Astrocyte of the cerebellum (primary cell): ENCODE results near the gene ADSL.
A peak's percentile ranks its signal among the peaks of the same experiment; 100 is the strongest.

Experiments
- DNase-seq: peaks from one replicate; pipeline ENCODE4 v3.0.0-alpha.2; 2011; ENCODE audit warnings: low read depth
- H3K4me3 ChIP-seq: 2 replicates; pipeline ENCODE4 v1.5.1; 2011; ENCODE audit warnings: mild to moderate bottlenecking, low read depth, low read length, moderate library complexity
- in situ Hi-C: cut with HindIII; loops from 2 replicates; pipeline ENCODE4 v1.10.0; 2017; ENCODE audit warnings: low sequenced_read_pairs
- TF ChIP-seq, protein P1 (sequence below): IDR thresholded peaks from 2 replicates; pipeline ENCODE4 v1.5.1; 2012; ENCODE audit warnings: low read length, low read depth, moderate library complexity, mild to moderate bottlenecking; ENCODE audit errors: missing control alignments

Gene ADSL

DNA sequence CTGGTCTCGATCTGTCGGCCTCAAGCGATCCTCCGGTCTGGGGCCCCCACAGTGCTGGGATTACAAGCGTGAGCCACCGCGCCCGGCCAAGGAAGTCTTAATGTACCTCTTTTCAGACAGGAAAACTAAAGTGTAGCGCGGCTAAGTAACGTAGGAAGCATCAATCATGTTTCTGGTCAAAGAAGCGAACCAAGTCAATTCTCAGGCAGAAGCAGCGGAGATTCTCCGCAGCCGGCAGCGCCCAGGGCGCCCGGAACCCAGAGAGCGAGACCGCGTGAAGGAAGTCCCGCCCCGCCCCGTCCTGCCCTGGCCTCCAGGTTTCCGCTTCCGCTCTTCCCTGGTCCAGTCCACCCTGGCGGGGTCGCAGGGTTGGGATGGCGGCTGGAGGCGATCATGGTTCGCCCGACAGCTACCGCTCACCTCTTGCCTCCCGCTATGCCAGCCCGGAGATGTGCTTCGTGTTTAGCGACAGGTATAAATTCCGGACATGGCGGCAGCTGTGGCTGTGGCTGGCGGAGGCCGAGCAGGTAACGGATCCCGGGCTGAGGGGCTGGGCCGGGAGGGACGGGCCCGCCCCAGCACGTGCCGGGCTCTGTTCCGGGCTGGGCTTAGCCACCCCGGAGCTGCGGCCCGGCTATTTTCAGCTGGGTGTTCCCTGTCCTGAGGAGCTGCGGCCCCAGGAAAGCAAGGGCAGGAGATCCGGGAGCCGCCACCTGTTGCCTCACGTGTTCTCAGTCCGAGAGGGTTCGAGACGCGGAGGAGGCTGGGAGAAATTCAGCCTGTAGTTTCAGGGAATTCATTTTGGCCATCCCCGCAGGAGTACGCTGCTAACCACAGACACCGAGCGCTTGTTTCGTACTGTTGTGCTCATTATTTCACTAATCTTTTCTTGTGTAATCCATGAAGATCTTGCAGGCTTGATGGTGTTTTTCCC, at the start of gene ADSL:
Gene ADSL (plus strand): TSS at position 316 of the 934 bp plus-strand sequence. CDS start 59 bp downstream, at position 375.
- in situ Hi-C loops, result no loop called here
- peak; percentile 61 for DNase-seq
- TF ChIP-seq, protein P1, sequence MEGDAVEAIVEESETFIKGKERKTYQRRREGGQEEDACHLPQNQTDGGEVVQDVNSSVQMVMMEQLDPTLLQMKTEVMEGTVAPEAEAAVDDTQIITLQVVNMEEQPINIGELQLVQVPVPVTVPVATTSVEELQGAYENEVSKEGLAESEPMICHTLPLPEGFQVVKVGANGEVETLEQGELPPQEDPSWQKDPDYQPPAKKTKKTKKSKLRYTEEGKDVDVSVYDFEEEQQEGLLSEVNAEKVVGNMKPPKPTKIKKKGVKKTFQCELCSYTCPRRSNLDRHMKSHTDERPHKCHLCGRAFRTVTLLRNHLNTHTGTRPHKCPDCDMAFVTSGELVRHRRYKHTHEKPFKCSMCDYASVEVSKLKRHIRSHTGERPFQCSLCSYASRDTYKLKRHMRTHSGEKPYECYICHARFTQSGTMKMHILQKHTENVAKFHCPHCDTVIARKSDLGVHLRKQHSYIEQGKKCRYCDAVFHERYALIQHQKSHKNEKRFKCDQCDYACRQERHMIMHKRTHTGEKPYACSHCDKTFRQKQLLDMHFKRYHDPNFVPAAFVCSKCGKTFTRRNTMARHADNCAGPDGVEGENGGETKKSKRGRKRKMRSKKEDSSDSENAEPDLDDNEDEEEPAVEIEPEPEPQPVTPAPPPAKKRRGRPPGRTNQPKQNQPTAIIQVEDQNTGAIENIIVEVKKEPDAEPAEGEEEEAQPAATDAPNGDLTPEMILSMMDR, result peak; percentile 24
- peak within 1 kb of the TSS; percentile 92 for H3K4me3 ChIP-seq

DNA sequence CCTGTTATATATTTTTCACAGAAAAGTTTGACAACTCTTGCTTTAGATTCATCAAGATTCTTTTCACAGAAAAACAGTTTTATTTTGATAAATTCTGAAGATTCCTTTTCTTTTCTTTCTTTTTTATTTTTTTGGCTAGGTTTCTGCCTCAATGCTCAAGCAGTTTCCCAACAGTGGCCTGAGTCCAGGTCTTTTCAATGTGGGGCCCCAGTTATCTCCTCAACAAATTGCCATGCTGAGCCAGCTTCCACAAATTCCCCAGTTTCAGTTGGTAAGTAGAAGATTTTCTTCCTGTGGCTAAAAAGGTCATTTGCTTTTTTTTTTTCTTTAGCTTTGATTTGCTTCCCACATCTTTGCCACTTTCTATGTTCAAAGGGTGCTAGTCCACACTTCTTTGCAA, 46.0 kb upstream of the ADSL start:
- TF ChIP-seq, protein P1, result no peak
- no peak for DNase-seq
- in situ Hi-C loops, result no loop called here
- H3K4me3 ChIP-seq, result no peak overlapping the region

DNA sequence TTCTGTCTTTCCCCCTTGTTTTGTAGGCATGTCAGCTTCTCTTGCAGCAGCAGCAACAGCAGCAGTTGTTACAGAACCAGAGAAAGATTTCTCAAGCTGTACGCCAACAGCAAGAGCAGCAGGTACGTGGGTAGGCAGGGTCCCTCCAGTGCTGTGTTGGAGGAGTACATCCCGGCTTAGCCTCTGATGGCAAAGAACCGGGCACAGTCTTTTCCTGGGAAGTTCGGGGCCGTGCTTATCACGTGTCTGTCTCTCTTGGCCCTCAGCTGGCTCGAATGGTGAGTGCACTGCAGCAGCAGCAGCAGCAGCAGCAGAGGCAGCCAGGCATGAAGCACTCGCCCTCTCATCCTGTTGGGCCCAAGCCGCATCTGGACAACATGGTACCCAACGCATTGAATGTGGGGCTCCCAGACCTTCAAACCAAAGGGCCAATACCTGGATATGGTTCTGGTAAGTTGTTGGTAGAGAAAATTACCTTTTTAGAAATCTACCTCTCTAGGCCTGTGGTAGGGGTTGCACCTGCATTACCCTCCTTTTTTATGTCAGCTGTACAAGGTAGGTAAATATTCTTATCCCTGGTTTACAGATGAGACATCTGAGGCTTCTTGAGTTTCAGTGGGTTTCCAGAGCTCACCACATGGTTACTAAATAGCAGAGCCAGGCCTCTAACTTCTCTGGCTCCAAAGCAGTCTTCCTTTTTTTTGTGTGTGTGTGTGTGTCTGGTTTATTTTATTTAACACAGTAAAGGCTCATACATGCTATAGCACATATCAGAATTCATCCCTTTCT, 45.2 kb upstream of the ADSL start:
- TF ChIP-seq, protein P1, result no peak
- no peak for DNase-seq
- no peak overlapping the region for H3K4me3 ChIP-seq
- in situ Hi-C loops, result no loop called here

DNA sequence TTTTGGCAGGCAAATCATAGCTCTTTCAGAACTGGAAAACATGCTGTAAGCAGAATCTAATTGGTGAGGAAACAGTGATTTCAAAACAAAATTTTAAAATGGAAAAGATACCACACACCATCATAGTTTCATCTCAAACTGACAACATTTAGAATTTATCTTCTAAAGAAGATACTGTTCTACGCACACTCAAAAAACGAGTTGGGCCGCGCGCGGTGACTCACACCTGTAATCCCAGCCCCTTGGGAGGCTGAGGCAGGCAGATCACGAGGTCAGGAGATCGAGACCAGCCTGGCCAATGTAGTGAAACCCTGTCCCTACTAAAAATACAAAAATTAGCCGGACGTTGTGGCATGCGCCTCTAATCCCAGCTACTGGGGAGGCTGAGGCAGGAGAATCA, 44.2 kb upstream of the ADSL start:
- H3K4me3 ChIP-seq, result no peak overlapping the region
- in situ Hi-C loops, result no loop called here
- no peak for DNase-seq
- TF ChIP-seq, protein P1, result no peak

DNA sequence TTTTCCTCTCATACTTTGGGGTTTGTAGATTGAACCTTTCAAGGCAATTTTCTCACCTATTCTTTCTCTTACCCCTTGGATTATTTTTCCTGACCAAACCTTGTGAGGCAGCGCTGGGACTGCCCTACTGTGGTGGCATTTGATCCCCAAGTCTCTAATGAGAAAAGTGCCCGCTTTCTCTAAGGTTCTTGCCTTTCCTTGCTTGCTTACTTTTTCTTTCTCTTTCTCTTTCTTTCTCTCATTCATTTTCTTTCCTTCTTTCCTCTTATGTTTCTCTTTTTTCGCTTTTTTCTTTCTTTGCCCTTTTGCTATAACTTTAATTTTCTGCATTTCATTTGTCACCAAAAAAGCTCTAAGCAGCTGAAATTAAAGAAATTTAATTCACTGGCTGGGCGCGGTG, 40.7 kb upstream of the ADSL start:
- in situ Hi-C loops, result no loop called here
- no peak for DNase-seq
- H3K4me3 ChIP-seq, result no peak overlapping the region
- TF ChIP-seq, protein P1, result no peak

DNA sequence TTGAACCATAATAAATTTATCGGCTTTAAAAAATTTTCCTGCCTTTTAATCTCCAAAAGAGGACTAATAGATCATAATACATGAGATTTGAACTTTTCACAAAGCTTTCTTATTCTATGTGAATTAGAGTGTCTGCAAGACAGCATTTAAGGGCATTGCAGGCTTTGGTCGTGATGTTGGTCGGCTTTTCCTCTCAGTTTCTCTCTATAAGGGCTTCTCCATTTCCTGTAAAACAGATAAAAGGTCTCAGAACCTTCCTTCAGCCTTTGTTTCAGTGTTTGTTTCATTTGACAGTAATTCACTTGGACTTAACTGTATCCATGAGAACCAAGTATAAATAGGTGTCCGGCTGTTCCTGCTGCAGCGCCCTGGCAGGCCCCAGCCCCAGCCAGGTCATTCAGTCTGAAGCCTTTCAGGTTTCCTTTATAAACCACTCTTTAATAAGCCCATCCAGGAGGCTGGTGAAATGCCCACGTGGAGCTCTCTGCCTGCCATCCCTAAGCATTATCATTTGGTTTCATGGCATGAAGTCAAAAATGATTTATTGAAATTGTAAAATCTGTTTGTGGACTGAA, 37.2 kb upstream of the ADSL start:
- TF ChIP-seq, protein P1, result no peak
- in situ Hi-C loops, result no loop called here
- no peak for DNase-seq
- H3K4me3 ChIP-seq, result no peak overlapping the region
